ENCODE results near the gene SETD3.

- no peak for TF ChIP-seq CTCF (conservative IDR thresholded peaks at IDR 0.05)
- TF ChIP-seq ZFX (IDR thresholded peaks at IDR 0.05), result no peak
Observed at GRCh38 chr14:99521176-99522024, 40.7 kb upstream of the SETD3 start.
